ENCODE measurements around the gene PRICKLE3. TPM values are rescaled to one million over a fixed set of nuclear protein-coding genes. Genes with fewer than 3 reads are reported as not detected.

Gene PRICKLE3
- total and polyA plus RNA-seq, 2 of the 4 experiments (the other 2 are of a cell fraction): 3.4 to 6.4 TPM

- no peaks in the 10 kb centered on the region for H3K79me1 ChIP-seq (ENCODE audit: low read depth in 1 of 2, low read length in 2 of 2)
- no peak overlapping the region for H2BK20ac ChIP-seq (ENCODE audit: low read depth, low read length)
- no peak overlapping the region for H3K4me3 ChIP-seq (ENCODE audit: insufficient read depth, low read depth, low read length)
- H3K14ac ChIP-seq (replicated peaks; ENCODE audit: low read depth, low read length): no peak overlapping the region
- H4K5ac ChIP-seq (ENCODE audit: low read depth, low read length): no peak overlapping the region
- H3K27me3 ChIP-seq (ENCODE audit: control insufficient read depth, insufficient read depth, low read length): peaks cover 8% of the 10 kb centered on the region
- no peak overlapping the region for H2BK5ac ChIP-seq (ENCODE audit: low read depth, low read length, poor library complexity, severe bottlenecking)
- intact Hi-C loops (cut with micrococcal nuclease) (no loop called here), dilution Hi-C loops (cut with HindIII; ENCODE audit: low sequenced_read_pairs, unreplicated experiment) (no loop called here), in situ Hi-C loops (cut with MboI; ENCODE audit: low sequenced_read_pairs) (no loop called here)
- H2BK120ac ChIP-seq (ENCODE audit: low read depth, low read length): no peak overlapping the region
- peak overlapping the region; percentile 65 for H2AK9ac ChIP-seq (replicated peaks; ENCODE audit: low read depth, low read length, poor library complexity)
- no peaks in the 10 kb centered on the region for H3K36me3 ChIP-seq (ENCODE audit: control insufficient read depth, insufficient read depth, low read length)
- no peak overlapping the region for H3K18ac ChIP-seq (ENCODE audit: low read depth, low read length)
- H3K4ac ChIP-seq (ENCODE audit: low read depth, low read length): no peak overlapping the region
- BruUV-seq (replicated peaks): no TSS peak
- no peak overlapping the region for H2BK15ac ChIP-seq (ENCODE audit: low read depth, low read length)
- no peak for DNase-seq
- no peak overlapping the region for H4K8ac ChIP-seq (ENCODE audit: low read depth in 2 of 2, low read length in 2 of 2)
- no peak overlapping the region for H2AK5ac ChIP-seq (ENCODE audit: low read depth, low read length)
- ChIA-PET POLR2A (ENCODE audit: unreplicated experiment) (no interaction called here), CTCF (no interaction called here)
- peaks cover 2% of the 10 kb centered on the region; the same call in 1 of the 2 replicates for H3K9me3 ChIP-seq (ENCODE audit: control insufficient read depth, insufficient read depth, low read length)
- H2AFZ ChIP-seq (replicated peaks; ENCODE audit: low read length, poor library complexity): peak overlapping the region; percentile 43
- TF ChIP-seq MXI1 (IDR thresholded peaks at IDR 0.05; ENCODE audit: borderline replicate concordance, low read depth, low read length): no peak
- no peak for TF ChIP-seq CEBPB (IDR thresholded peaks at IDR 0.05; ENCODE audit: low read depth, low read length)
- TF ChIP-seq, protein P1, sequence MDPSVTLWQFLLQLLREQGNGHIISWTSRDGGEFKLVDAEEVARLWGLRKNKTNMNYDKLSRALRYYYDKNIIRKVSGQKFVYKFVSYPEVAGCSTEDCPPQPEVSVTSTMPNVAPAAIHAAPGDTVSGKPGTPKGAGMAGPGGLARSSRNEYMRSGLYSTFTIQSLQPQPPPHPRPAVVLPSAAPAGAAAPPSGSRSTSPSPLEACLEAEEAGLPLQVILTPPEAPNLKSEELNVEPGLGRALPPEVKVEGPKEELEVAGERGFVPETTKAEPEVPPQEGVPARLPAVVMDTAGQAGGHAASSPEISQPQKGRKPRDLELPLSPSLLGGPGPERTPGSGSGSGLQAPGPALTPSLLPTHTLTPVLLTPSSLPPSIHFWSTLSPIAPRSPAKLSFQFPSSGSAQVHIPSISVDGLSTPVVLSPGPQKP (IDR thresholded peaks at IDR 0.05; ENCODE audit: borderline replicate concordance, low read depth, low read length): no peak
- TF ChIP-seq, protein P2, sequence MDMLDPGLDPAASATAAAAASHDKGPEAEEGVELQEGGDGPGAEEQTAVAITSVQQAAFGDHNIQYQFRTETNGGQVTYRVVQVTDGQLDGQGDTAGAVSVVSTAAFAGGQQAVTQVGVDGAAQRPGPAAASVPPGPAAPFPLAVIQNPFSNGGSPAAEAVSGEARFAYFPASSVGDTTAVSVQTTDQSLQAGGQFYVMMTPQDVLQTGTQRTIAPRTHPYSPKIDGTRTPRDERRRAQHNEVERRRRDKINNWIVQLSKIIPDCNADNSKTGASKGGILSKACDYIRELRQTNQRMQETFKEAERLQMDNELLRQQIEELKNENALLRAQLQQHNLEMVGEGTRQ (IDR thresholded peaks at IDR 0.05; ENCODE audit: low read depth, low read length): no peak
- no peak overlapping the region for H3K9ac ChIP-seq (ENCODE audit: low read depth, low read length)
- no peak overlapping the region for H3K23ac ChIP-seq (ENCODE audit: low read depth, low read length)
- ATAC-seq (ENCODE audit: low read depth): no peak
- WGBS, 2 experiments (ENCODE audit: extremely low coverage in 2 of 2, insufficient read length in 1 of 2): 20% methylated on average over 1 of the region's 28 CpGs; no CpG with 5 or more reads in 1 of the 2 experiments
- no peak overlapping the region for H3K56ac ChIP-seq (ENCODE audit: extremely low read depth, insufficient read depth, low read length)
- no peak overlapping the region for H3K4me2 ChIP-seq (ENCODE audit: low read depth, low read length)
- H3K9me1 ChIP-seq (ENCODE audit: insufficient read depth, low read length): no peaks in the 10 kb centered on the region
- no peak overlapping the region for H4K91ac ChIP-seq (ENCODE audit: insufficient read depth, low read depth, low read length)
- H3K27ac ChIP-seq (ENCODE audit: insufficient read depth, low read length): no peak overlapping the region
- H4K20me1 ChIP-seq (ENCODE audit: insufficient read depth, low read length): no peaks in the 10 kb centered on the region
- no peaks in the 10 kb centered on the region for H3K4me1 ChIP-seq (ENCODE audit: control insufficient read depth, insufficient read depth, low read length)
These were observed 23.5 kb upstream of the PRICKLE3 start for GRCh38 chrX:49209434-49210251.
